ENCODE measurements around the gene KLHL42.

The KLHL42 gene

DNA sequence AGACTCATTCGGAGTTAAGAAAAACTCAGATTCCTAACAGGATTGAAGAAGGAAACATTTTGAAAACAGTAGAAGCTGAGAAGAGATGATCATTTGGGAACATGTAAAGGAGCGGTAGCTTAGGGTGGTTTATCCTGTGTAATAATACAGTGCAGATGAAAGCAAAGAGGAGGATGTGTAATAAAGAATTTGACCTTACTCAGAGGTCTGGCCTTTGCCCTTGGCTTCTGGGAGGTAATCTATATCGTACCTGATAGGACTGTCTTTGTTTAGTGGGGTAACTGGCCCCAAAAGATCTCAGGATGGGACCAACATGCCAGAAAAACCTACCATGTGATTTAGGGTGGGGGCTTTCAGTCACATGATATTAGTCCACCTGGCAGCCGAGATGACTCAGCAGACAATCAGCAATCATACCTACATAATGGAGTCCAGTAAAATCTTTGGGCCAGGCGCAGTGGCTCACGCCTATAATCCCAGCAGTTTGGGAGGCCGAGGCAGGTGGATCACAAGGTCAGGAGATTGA lies 23.3 kb upstream of the KLHL42 start:
- TF ChIP-seq CTCF (conservative IDR thresholded peaks at IDR 0.05; ENCODE audit: low read length) (no peak), EZH2phosphoT487 (IDR thresholded peaks at IDR 0.05; ENCODE audit: borderline replicate concordance) (no peak)
- H3K4me2 ChIP-seq (ENCODE audit: low read depth, low read length, poor library complexity, severe bottlenecking) = no peak overlapping the region
- H4K20me1 ChIP-seq (ENCODE audit: insufficient read depth, low read length, poor library complexity, severe bottlenecking) = no peaks in the 10 kb centered on the region
- H3K79me2 ChIP-seq (ENCODE audit: insufficient read depth, low read length) = no peaks in the 10 kb centered on the region
- no peak overlapping the region for H2AFZ ChIP-seq (ENCODE audit: low read length)
- no peaks in the 10 kb centered on the region for H3F3A ChIP-seq (ENCODE audit: low read depth)
- no peaks in the 10 kb centered on the region for H3K9me3 ChIP-seq (ENCODE audit: insufficient read depth, low read depth, low read length)
- peaks cover 21% of the 10 kb centered on the region; the same call in 1 of the 2 replicates for H3K36me3 ChIP-seq (ENCODE audit: insufficient read depth, low read length)
- H3K4me3 ChIP-seq (ENCODE audit: low read length, poor library complexity, severe bottlenecking) = no peak overlapping the region
- H3K9me2 ChIP-seq (replicated peaks; ENCODE audit: low read depth, low read length) = no peaks in the 10 kb centered on the region
- H3K4me1 ChIP-seq (ENCODE audit: insufficient read depth, low read length, poor library complexity, severe bottlenecking) = no peaks in the 10 kb centered on the region
- H3K9ac ChIP-seq (ENCODE audit: low read depth, low read length, poor library complexity, severe bottlenecking) = no peak overlapping the region
- H3K27me3 ChIP-seq (ENCODE audit: insufficient read depth, low read length, poor library complexity, severe bottlenecking) = no peaks in the 10 kb centered on the region

- Histone ChIP-seq H3K4me1 (ENCODE audit: insufficient read depth, low read length, poor library complexity, severe bottlenecking) (no peaks in the 10 kb centered on the region), H3K9ac (ENCODE audit: low read depth, low read length, poor library complexity, severe bottlenecking) (no peak overlapping the region), H3K79me2 (ENCODE audit: insufficient read depth, low read length) (no peaks in the 10 kb centered on the region), H3K27me3 (ENCODE audit: insufficient read depth, low read length, poor library complexity, severe bottlenecking) (no peaks in the 10 kb centered on the region), H3K4me3 (ENCODE audit: low read length, poor library complexity, severe bottlenecking) (no peak overlapping the region), H4K20me1 (ENCODE audit: insufficient read depth, low read length, poor library complexity, severe bottlenecking) (no peaks in the 10 kb centered on the region), H2AFZ (ENCODE audit: low read length) (no peak overlapping the region), H3K4me2 (ENCODE audit: low read depth, low read length, poor library complexity, severe bottlenecking) (no peak overlapping the region), H3F3A (ENCODE audit: low read depth) (no peaks in the 10 kb centered on the region), H3K36me3 (ENCODE audit: insufficient read depth, low read length) (no peaks in the 10 kb centered on the region), H3K9me2 (replicated peaks; ENCODE audit: low read depth, low read length) (no peaks in the 10 kb centered on the region), H3K9me3 (ENCODE audit: insufficient read depth, low read depth, low read length) (no peaks in the 10 kb centered on the region)
- TF ChIP-seq CTCF (conservative IDR thresholded peaks at IDR 0.05; ENCODE audit: low read length) (no peak), EZH2phosphoT487 (IDR thresholded peaks at IDR 0.05; ENCODE audit: borderline replicate concordance) (no peak)
Measured at GRCh38 chr12:27762757-27763156, 17.3 kb upstream of the KLHL42 start.

GRCh38 chr12:27766587-27766986 lies 13.4 kb upstream of the KLHL42 start:
- no peaks in the 10 kb centered on the region for H3K4me1 ChIP-seq (ENCODE audit: insufficient read depth, low read length, poor library complexity, severe bottlenecking)
- H3K36me3 ChIP-seq (ENCODE audit: insufficient read depth, low read length) = no peaks in the 10 kb centered on the region
- no peaks in the 10 kb centered on the region for H3F3A ChIP-seq (ENCODE audit: low read depth)
- no peaks in the 10 kb centered on the region for H3K9me3 ChIP-seq (ENCODE audit: insufficient read depth, low read depth, low read length)
- no peaks in the 10 kb centered on the region for H3K27me3 ChIP-seq (ENCODE audit: insufficient read depth, low read length, poor library complexity, severe bottlenecking)
- H3K9me2 ChIP-seq (replicated peaks; ENCODE audit: low read depth, low read length) = no peaks in the 10 kb centered on the region
- H3K9ac ChIP-seq (ENCODE audit: low read depth, low read length, poor library complexity, severe bottlenecking) = no peak overlapping the region
- H3K79me2 ChIP-seq (ENCODE audit: insufficient read depth, low read length) = no peaks in the 10 kb centered on the region
- no peak overlapping the region for H3K4me2 ChIP-seq (ENCODE audit: low read depth, low read length, poor library complexity, severe bottlenecking)
- no peaks in the 10 kb centered on the region for H4K20me1 ChIP-seq (ENCODE audit: insufficient read depth, low read length, poor library complexity, severe bottlenecking)
- TF ChIP-seq EZH2phosphoT487 (IDR thresholded peaks at IDR 0.05; ENCODE audit: borderline replicate concordance) (no peak), CTCF (conservative IDR thresholded peaks at IDR 0.05; ENCODE audit: low read length) (no peak)
- H2AFZ ChIP-seq (ENCODE audit: low read length) = no peak overlapping the region
- H3K4me3 ChIP-seq (ENCODE audit: low read length, poor library complexity, severe bottlenecking) = no peak overlapping the region

All from Loucy (cell line).